A172 (cell line): ENCODE measurements around the gene IGF1. TPM values are rescaled to one million over a fixed set of nuclear protein-coding genes. Genes with fewer than 3 reads are reported as not detected.
A peak's percentile ranks its signal among the peaks of the same experiment; 100 is the strongest.
"Not testable (repeated sequence)": the region's sequence is repeated elsewhere in the genome, so short reads cannot be mapped to it uniquely, and the experiment has no call there.

Experiments used
- DNase-seq: peaks from one replicate; pipeline ENCODE4 v3.0.0-alpha.2; 2015; ENCODE audit warnings: low spot score
- total RNA-seq: library from RNA; depleted of rRNA; stranded (reverse); fragments of >200 nt; shearing (Covaris generic); gene quantifications from 2 replicates; pipeline ENCODE4 v1.2.3, GENCODE V29; 2014

The IGF1 gene
- total RNA-seq, 1 experiment from 2014 or later = not detected

- no peak for DNase-seq
These were observed 18.9 kb downstream of the IGF1 start for GRCh38 chr12:102461501-102461900.

GRCh38 chr12:102459314-102459713, 21.0 kb downstream of the IGF1 start:
- no peak for DNase-seq

- no peak for DNase-seq
These were observed 25.3 kb downstream of the IGF1 start for GRCh38 chr12:102454808-102455760.

- no peak for DNase-seq
These were observed 26.0 kb downstream of the IGF1 start for GRCh38 chr12:102454330-102454729.

- no peak for DNase-seq
These were observed 27.8 kb downstream of the IGF1 start for GRCh38 chr12:102452605-102453004.

GRCh38 chr12:102449018-102449417, 31.3 kb downstream of the IGF1 start:
- DNase-seq = not testable (repeated sequence)

- not testable (repeated sequence) for DNase-seq
These were observed 32.9 kb downstream of the IGF1 start for GRCh38 chr12:102447426-102447825.

- DNase-seq = no peak
These were observed 35.7 kb downstream of the IGF1 start for GRCh38 chr12:102444707-102445106.

- no peak for DNase-seq
These were observed 36.3 kb downstream of the IGF1 start for GRCh38 chr12:102444093-102444492.

GRCh38 chr12:102441077-102441596, 39.2 kb downstream of the IGF1 start:
- no peak for DNase-seq

GRCh38 chr12:102439426-102440405, 40.6 kb downstream of the IGF1 start:
- no peak for DNase-seq

- no peak for DNase-seq
These were observed 41.5 kb downstream of the IGF1 start for GRCh38 chr12:102438827-102439210.

- DNase-seq = peak; percentile 47
These were observed 42.1 kb downstream of the IGF1 start for GRCh38 chr12:102438047-102438826.

GRCh38 chr12:102437511-102437910, 42.9 kb downstream of the IGF1 start:
- no peak for DNase-seq

GRCh38 chr12:102436867-102437266, 43.5 kb downstream of the IGF1 start:
- no peak for DNase-seq

- no peak for DNase-seq
These were observed 44.4 kb downstream of the IGF1 start for GRCh38 chr12:102435827-102436436.

- no peak for DNase-seq
These were observed 47.1 kb downstream of the IGF1 start for GRCh38 chr12:102433304-102433703.

- no peak for DNase-seq
These were observed 49.7 kb downstream of the IGF1 start for GRCh38 chr12:102430661-102431060.

- DNase-seq = no peak
These were observed 50.9 kb downstream of the IGF1 start for GRCh38 chr12:102429211-102430154.

- no peak for DNase-seq
These were observed 52.8 kb downstream of the IGF1 start for GRCh38 chr12:102427543-102427941.
